ENCODE results near the gene HLA-F.

The HLA-F gene

DNA sequence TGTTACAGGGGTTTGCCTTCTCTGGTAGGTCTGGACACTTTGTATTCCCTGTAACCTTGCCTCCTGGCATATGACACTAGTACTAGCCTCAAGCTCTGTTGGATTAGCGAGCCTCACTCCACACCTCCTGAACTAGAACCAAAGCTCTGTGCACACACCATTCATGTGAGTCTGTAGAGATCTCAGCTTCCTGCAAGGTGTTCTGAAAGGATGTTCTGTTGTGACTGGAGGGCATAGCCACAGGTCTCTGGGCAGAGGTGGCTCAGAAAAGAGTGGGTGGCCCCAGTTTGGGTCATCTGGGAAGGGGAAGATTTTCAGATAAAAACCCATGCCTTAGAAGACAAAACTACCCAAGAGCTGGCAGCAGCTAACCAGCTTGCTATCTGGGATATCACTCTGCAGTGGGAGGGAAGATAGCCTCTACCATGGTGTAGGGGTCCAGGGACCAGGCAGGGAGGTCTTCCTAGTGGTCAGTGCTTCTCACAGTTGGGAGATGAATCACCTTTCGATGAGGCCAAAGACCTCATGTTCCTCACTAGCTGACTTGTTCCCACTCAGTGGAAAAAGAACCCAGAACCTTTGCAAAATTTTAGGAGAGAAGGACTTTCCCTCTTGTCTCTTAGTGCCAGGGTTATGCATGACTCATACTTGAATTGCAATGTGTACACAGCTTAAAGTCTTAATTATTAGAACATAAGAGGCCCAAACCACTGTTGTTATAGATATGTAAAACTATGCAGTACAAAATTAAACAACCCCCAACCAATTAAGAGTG is 41.4 kb downstream of the HLA-F start:
- DNase-seq = no peak

GRCh38 chr6:29769336-29769735 is 46.1 kb downstream of the HLA-F start:
- no peak for DNase-seq

GRCh38 chr6:29770306-29770705 is 47.1 kb downstream of the HLA-F start:
- DNase-seq = no peak

DNA sequence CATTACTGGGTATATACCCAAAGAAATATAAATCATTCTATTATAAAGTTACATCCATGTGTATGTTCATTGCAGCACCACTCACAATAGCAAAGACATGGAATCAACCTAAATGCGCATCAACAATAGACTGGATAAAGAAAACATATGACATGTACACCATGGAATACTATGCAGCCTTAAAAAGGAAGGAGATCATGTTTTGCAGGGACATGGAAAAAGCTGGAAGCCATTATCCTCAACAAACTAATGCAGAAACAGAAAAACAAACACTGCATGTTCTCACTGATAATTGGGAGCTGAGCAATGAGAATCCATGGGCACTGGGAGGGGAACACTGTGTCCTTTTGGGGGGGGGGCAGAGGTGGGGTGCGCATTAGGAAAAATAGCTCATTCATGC is 53.5 kb downstream of the HLA-F start:
- DNase-seq = no peak
